IPS DF 19.7 (cell line): Measurements from ENCODE around the gene MOV10.

Experiments
- DNase-seq: peaks from one replicate; pipeline ENCODE4 v3.0.0-alpha.2; 2013; ENCODE audit warnings: low read depth, low spot score

The MOV10 gene

GRCh38 chr1:112698366-112699310, 24.2 kb downstream of the MOV10 start:
- no peak for DNase-seq

DNA sequence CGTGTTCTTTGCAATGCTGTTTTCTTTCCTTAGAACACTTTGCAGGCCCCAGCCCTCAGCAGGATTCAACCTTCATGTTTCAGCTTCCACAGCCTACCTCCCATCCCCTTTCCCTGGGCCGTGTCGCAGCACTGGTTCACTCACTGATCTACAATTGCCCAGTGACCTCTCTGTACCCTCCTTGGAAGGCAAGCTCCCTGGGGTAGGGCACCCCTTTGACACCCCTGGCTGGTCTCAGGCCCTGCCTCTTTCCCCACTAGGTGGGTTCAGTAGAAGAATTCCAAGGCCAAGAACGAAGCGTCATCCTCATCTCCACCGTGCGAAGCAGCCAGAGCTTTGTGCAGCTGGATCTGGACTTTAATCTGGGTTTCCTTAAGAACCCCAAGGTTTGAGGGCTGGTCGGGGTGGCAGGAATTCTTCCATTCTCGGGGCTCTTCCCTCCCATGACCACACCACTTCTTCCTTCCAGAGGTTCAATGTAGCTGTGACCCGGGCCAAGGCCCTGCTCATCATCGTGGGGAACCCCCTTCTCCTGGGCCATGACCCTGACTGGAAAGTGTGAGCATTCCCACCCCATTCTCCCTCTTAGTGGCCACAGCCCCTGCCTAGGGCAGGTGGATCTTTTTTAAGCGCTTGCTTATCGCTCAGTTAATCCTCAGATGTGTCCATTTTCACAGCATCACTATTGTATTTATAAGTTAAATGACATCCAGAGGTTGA, 25.1 kb downstream of the MOV10 start:
- no peak for DNase-seq

DNA sequence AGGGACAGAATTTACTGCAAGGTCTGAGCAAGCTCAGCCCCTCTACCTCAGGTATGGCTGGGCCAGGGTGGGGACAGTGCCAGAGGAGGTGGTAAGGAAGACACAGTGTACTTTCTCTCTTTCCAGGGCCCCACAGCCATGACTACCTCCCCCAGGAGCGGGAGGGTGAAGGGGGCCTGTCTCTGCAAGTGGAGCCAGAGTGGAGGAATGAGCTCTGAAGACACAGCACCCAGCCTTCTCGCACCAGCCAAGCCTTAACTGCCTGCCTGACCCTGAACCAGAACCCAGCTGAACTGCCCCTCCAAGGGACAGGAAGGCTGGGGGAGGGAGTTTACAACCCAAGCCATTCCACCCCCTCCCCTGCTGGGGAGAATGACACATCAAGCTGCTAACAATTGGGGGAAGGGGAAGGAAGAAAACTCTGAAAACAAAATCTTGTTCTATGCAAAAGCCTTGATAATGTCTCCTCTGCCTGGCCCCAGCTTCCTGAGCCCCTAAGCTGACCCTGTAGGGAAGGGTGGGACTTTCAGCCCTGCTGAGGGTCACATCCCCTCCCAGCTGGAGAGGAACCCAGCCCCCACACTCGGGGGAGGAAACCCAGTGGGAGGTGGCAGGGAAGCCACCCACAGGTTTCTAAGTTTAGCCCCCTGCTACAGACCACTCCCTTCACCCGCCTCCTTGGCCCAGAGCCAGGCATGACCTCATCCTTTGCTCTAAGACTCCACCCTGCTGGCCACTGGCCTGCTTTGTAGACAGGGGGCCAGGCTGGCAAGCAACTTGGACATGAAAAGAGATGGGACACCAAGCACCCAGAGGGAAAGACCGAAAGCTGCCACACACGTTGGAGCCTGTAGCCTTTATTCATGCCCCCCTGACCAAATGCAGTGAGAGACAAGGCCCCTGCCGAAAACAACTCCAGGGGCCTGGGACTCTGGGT, 26.1 kb downstream of the MOV10 start:
- DNase-seq = peak; percentile 64

DNA sequence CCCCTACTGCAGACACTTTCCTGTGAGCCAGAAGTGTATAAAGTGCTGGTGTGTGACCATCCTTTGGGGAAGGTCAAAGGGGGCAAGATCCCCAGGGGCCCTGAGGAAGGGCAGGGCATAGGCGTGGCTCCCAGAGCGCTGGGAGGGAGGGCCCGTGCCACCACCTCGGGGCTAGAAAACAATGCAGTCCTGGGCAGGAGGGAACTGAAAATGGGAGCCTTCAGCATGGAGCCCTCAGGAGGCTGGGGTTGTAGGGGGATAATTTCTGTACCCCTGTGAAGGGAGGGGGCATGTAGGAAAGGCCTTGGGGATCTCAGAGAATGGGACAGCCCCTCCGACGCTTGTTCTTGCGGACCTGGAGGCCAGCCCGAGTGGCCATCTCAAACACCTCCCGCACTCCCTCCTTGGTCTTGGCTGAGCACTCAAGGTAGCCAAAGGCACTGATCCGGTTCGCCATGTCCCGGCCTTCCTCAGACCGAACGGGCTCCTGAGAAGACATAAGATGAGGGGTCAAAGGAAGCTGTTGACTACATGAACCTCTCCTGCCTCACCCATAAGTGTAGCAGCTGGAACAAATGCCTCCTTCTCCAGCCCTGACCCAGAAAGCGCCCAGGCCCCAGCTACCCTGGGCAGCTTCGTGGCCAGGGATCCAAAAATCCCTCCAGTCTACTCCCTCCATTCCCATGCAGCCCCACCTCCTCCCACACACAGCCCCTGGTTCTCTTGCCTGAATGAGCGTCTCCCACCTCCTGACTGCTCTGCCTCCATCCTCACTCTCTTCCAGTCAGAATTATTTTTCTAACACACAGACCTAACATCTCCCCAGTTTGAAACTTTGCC, 27.0 kb downstream of the MOV10 start:
- DNase-seq = no peak

- no peak for DNase-seq
These were observed 27.6 kb downstream of the MOV10 start for GRCh38 chr1:112702067-112702395.

GRCh38 chr1:112702420-112703261, 28.2 kb downstream of the MOV10 start:
- no peak for DNase-seq

DNA sequence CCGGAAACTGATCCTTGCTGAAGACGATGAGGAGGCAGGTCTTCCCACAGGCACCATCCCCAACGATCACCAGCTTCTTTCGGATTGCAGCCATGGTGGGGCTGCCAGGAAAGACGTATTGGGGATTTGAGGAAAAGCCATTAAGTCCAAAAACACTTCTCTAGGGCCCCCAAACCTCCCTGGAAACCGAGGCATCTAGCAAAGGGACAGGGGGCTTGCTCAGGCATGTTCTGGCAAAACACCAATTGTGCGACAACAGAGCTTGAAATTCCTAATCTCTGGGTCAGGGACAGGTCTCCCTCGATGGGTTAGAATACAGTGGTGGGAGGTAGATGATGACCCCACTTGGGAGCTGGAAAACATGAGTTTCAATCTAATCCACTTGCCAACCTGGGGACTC, 29.2 kb downstream of the MOV10 start:
- DNase-seq = no peak

- DNase-seq = no peak
These were observed 30.0 kb downstream of the MOV10 start for GRCh38 chr1:112704391-112704933.

- DNase-seq = peak; percentile 96
These were observed 30.6 kb downstream of the MOV10 start for GRCh38 chr1:112704934-112705627.

DNA sequence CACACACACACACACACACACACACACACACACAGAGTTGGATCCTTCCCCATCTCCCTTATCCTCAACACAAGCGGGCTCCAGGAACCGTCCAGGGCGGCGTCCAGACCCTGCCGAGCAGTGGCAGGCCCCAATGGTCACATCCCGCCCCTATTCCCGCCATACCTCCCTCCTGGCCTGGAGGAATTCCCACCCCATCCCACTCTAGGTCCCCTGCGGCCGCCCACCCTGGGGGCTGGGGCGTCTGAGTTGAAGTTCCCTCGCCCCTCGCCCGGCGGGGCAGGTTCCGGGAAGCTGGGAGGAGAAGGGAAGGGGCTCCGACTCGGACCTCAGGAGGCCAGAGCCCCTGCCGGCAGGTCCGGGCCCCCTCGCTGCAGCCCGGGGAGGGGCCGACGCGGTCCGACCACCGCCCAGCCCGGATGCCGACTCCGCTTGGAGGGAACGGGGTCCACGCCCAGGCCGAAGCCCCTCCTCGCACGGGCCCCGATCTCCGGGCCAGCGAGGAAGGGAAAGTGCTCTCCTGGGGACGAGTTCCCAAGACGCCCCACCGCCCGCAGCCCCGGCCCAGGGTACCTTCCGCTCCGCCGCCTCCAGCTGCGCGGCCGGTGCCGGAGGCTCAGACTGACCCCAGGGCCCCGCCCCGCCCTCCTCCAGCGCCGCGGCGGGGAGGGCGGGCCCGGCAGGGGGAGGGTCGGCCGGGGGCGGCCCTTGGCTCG, 32.2 kb downstream of the MOV10 start, which contains the start of gene RHOC:
Gene RHOC, minus strand, starts transcription at position 623 of the 716 bp plus-strand sequence. CDS start 3,328 bp downstream, outside the sequence.
- DNase-seq = no peak

DNA sequence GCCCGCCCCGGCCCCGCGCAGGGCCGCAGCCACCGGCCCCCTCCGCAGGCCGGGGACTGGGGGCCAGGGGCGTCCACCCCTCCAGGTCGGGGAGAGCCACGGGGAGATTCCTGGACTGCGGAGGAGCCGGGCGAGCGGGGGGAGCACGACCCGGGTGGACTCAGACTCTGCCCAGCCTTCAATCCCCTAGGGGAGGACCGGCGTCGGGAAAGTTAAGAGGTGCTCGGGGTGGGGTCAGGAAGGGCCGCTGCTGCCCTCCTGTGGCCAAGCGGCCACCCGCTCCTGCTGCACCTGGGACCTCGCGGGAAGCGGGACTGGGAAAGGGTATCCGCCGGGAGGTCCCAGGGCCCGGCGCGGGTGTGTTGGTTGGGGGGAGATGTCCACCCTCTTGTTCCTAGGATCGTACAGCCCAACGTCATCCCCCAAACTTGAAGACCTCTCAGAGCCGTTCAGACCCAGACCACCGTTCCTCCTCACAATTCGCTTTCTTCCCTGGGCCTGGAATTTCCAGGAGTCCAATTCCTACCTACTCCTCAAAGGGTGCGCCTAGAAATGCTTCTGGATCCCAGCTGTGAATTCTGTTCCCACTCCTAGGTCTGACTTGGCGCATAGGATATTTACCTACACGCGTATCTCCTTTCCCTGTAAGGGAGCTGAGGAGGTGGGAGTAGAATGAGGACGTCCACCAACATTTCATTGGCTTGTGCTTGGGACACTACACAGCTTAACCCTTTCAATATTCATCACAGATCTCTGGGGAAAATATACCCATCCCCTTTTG, 33.0 kb downstream of the MOV10 start:
- peak; percentile 71 for DNase-seq

GRCh38 chr1:112708002-112708448, 33.6 kb downstream of the MOV10 start:
- DNase-seq = no peak

GRCh38 chr1:112708489-112708888, 34.0 kb downstream of the MOV10 start:
- DNase-seq = no peak

- DNase-seq = no peak
These were observed 35.7 kb downstream of the MOV10 start for GRCh38 chr1:112710159-112710558.

GRCh38 chr1:112710586-112710985, 36.1 kb downstream of the MOV10 start:
- no peak for DNase-seq

GRCh38 chr1:112711041-112711440, 36.6 kb downstream of the MOV10 start:
- DNase-seq = no peak

GRCh38 chr1:112711670-112712069, 37.2 kb downstream of the MOV10 start:
- no peak for DNase-seq
